Islet precursor cell (in vitro differentiated cells): ENCODE measurements around the gene SLC39A1.

ENCODE experiments used
- DNase-seq: peaks from one replicate; pipeline ENCODE4 v3.0.0-alpha.2; 2018

The SLC39A1 gene

GRCh38 chr1:153945795-153946621 lies 17.3 kb downstream of the SLC39A1 start:
- peak; percentile 73 for DNase-seq

GRCh38 chr1:153945131-153945794 lies 18.1 kb downstream of the SLC39A1 start:
- DNase-seq, result no peak

- no peak for DNase-seq
Observed at GRCh38 chr1:153944827-153945117, 18.6 kb downstream of the SLC39A1 start.

- no peak for DNase-seq
Observed at GRCh38 chr1:153944005-153944826, 19.1 kb downstream of the SLC39A1 start.

GRCh38 chr1:153942766-153943549 lies 20.4 kb downstream of the SLC39A1 start:
- DNase-seq, result no peak

GRCh38 chr1:153941826-153942725 lies 21.3 kb downstream of the SLC39A1 start:
- no peak for DNase-seq

GRCh38 chr1:153940756-153941155 lies 22.6 kb downstream of the SLC39A1 start:
- DNase-seq, result no peak

GRCh38 chr1:153939476-153939875 lies 23.9 kb downstream of the SLC39A1 start:
- DNase-seq, result no peak

GRCh38 chr1:153938996-153939395 lies 24.3 kb downstream of the SLC39A1 start:
- DNase-seq, result no peak

- DNase-seq, result no peak
Observed at GRCh38 chr1:153937331-153937730, 26.0 kb downstream of the SLC39A1 start.

- DNase-seq, result no peak
Observed at GRCh38 chr1:153936011-153936802, 27.1 kb downstream of the SLC39A1 start.

- DNase-seq, result peak; percentile 22
Observed at GRCh38 chr1:153934746-153935145, 28.6 kb downstream of the SLC39A1 start.

- no peak for DNase-seq
Observed at GRCh38 chr1:153933955-153934354, 29.4 kb downstream of the SLC39A1 start.

- peak; percentile 37 for DNase-seq
Observed at GRCh38 chr1:153933430-153933829, 29.9 kb downstream of the SLC39A1 start.

- peak; percentile 33 for DNase-seq
Observed at GRCh38 chr1:153932156-153933131, 30.9 kb downstream of the SLC39A1 start.

GRCh38 chr1:153929981-153930948 lies 33.1 kb downstream of the SLC39A1 start:
- DNase-seq, result peak; percentile 45

- DNase-seq, result no peak
Observed at GRCh38 chr1:153929426-153929825, 33.9 kb downstream of the SLC39A1 start.

- DNase-seq, result peak; percentile 35
Observed at GRCh38 chr1:153928791-153929341, 34.5 kb downstream of the SLC39A1 start.
